ENCODE data around the gene RYR3. TPM values are rescaled to one million over a fixed set of nuclear protein-coding genes. Genes with fewer than 3 reads are reported as not detected.

The RYR3 gene
- total and polyA plus RNA-seq, 2 of the 13 experiments (the other 11 are each of a cell fraction or from before 2014, with no cell fraction given) = not detected

GRCh38 chr15:33773969-33774368 is 463.2 kb downstream of the RYR3 start:
- Histone ChIP-seq H3K79me2 (ENCODE audit: insufficient read depth, low read length) (no peaks in the 10 kb centered on the region), H3K36me3 (replicated peaks in 1 of 2; ENCODE audit: control insufficient read depth in 1 of 2, insufficient read depth in 2 of 2, low read length in 2 of 2) (no peaks in the 10 kb centered on the region), H3K9me3 (ENCODE audit: low read length) (no peaks in the 10 kb centered on the region), H3K4me2 (ENCODE audit: low read depth, low read length) (no peak overlapping the region), H3K4me3 (replicated peaks in 1 of 3; ENCODE audit: insufficient read depth in 1 of 3, low read depth in 2 of 3, low read length in 3 of 3) (no peak overlapping the region), H3K9ac (ENCODE audit: insufficient read depth, low read depth, low read length) (no peak overlapping the region), H2AFZ (ENCODE audit: low read length) (no peak overlapping the region), H3K27me3 (ENCODE audit: control insufficient read depth in 1 of 2, insufficient read depth in 2 of 2, low read length in 2 of 2) (peaks cover 0 to 15% of the 10 kb centered on the region in 2 experiments; a peak in 2 of 5 replicates), H3K4me1 (ENCODE audit: insufficient read depth, low read length) (no peaks in the 10 kb centered on the region), H4K20me1 (ENCODE audit: insufficient read depth, low read length) (no peaks in the 10 kb centered on the region), H3K27ac (ENCODE audit: extremely low read length, insufficient read depth, low read length) (no peak overlapping the region)
- CTCF ChIA-PET (ENCODE audit: low intra/inter-chr PET ratio, low total read pairs) = no interaction called here
- 0% methylated on average over 3 of the region's 3 CpGs for WGBS (ENCODE audit: low lambda C conversion rate)
- FAIRE-seq (no peak), DNase-seq (ENCODE audit: low spot score) (no peak), ATAC-seq (no peak)
- POLR2A ChIA-PET = no interaction called here
- no peak for TF ChIP-seq ZFP1 (CRISPR knock-in tag; IDR thresholded peaks at IDR 0.05)
- no peak for TF ChIP-seq ZNF652 (CRISPR knock-in tag; IDR thresholded peaks at IDR 0.05; ENCODE audit: borderline replicate concordance, low read depth)
- no peak for TF ChIP-seq DDIT3 (CRISPR knock-in tag; IDR thresholded peaks at IDR 0.05)
- TF ChIP-seq MTF2 (CRISPR knock-in tag; IDR thresholded peaks at IDR 0.05; ENCODE audit: borderline replicate concordance) = no peak
- no peak for TF ChIP-seq ATF7-NPFF (CRISPR knock-in tag; IDR thresholded peaks at IDR 0.05; ENCODE audit: low read depth)
- TF ChIP-seq ZNF224 (CRISPR knock-in tag; IDR thresholded peaks at IDR 0.05) = no peak
- TF ChIP-seq HOMEZ (CRISPR knock-in tag; IDR thresholded peaks at IDR 0.05; ENCODE audit: low read depth) = no peak
- TF ChIP-seq FLYWCH1 (CRISPR knock-in tag; IDR thresholded peaks at IDR 0.05) = no peak
- TF ChIP-seq THRA (CRISPR knock-in tag; IDR thresholded peaks at IDR 0.05; ENCODE audit: borderline replicate concordance) = no peak
- TF ChIP-seq XRCC5 (optimal IDR thresholded peaks at IDR 0.05; ENCODE audit: low read length) = no peak
- no peak for TF ChIP-seq NR2F2 (IDR thresholded peaks at IDR 0.05; ENCODE audit: borderline replicate concordance, low read depth)
- TF ChIP-seq ZNF891 (CRISPR knock-in tag; IDR thresholded peaks at IDR 0.05) = no peak
- intact Hi-C loops (cut with micrococcal nuclease; ENCODE audit: unreplicated experiment) = no loop called here
- BruUV-seq (replicated peaks) = no TSS peak
- in situ Hi-C loops (cut with HindIII; ENCODE audit: extremely low pct_ligation_motif_present, low pct_unique_long_range_greater_than_20kb) = no loop called here

Measured in HepG2 (cell line).